ENCODE measurements around the gene RALGPS1.

DNA sequence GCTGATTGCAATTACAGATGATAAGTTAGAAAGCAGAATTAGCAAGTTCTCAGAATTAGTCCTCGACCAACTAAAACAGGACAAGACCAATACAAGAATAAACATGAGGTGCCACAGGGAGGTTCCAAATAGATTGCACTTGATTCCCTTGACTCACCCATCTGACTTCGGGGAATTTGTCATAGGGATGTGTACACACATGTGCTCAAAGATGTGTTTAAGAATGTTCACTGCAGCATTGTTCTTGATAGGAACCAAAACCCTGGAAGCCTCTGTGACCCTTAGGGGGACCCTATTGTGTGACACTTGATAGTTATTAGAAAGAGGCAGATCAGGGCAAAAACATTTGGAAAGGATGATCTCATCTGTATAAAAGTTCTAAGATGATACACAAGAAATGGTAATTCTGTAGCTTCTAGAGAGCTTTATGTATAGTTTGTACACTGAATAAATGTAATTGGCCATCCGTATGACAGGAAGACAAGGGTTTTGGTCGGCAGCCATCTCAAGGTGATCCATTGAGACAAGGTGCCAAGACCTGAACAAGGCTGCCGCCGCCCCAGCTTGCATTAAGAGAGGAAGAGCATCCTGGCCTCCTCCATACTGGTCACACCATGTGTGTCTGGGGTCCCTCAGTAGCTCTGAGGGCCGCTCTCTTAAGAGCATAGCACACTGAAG lies 301.8 kb downstream of the RALGPS1 start:
- TF ChIP-seq CTCF (IDR thresholded peaks at IDR 0.05; ENCODE audit: low read length) (no peak), EZH2 (optimal IDR thresholded peaks at IDR 0.05; ENCODE audit: low read depth, low read length) (no peak), EZH2phosphoT487 (IDR thresholded peaks at IDR 0.05; ENCODE audit: low read length) (no peak)
